ENCODE measurements around the gene GAMT.

GRCh38 chr19:1355568-1356507 is 45.5 kb downstream of the GAMT start:
- TF ChIP-seq POLR2A (IDR thresholded peaks at IDR 0.05), result no peak
- TF ChIP-seq, protein P1, sequence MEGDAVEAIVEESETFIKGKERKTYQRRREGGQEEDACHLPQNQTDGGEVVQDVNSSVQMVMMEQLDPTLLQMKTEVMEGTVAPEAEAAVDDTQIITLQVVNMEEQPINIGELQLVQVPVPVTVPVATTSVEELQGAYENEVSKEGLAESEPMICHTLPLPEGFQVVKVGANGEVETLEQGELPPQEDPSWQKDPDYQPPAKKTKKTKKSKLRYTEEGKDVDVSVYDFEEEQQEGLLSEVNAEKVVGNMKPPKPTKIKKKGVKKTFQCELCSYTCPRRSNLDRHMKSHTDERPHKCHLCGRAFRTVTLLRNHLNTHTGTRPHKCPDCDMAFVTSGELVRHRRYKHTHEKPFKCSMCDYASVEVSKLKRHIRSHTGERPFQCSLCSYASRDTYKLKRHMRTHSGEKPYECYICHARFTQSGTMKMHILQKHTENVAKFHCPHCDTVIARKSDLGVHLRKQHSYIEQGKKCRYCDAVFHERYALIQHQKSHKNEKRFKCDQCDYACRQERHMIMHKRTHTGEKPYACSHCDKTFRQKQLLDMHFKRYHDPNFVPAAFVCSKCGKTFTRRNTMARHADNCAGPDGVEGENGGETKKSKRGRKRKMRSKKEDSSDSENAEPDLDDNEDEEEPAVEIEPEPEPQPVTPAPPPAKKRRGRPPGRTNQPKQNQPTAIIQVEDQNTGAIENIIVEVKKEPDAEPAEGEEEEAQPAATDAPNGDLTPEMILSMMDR (IDR thresholded peaks at IDR 0.05), result no peak
